ENCODE measurements around the gene PAGE4.

Gene PAGE4

DNA sequence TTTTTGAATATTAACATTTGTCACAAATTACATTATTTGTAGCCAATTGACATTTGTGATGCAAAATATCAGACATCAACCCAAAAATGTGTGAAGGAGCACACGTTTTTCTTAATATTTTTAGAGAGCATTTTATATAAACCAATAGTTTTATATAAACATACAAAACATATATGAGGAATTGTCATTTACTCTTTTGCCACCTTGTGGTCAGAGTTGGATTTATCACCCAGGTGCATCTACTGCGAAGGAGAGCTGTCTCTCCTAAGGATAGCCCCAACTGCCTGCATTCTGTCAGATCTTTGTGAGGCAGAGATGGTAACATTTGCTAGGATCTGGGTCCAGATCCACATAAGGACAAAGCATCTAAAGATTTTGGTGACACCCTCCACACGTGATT lies 47.6 kb downstream of the PAGE4 start:
- TF ChIP-seq, protein P1, sequence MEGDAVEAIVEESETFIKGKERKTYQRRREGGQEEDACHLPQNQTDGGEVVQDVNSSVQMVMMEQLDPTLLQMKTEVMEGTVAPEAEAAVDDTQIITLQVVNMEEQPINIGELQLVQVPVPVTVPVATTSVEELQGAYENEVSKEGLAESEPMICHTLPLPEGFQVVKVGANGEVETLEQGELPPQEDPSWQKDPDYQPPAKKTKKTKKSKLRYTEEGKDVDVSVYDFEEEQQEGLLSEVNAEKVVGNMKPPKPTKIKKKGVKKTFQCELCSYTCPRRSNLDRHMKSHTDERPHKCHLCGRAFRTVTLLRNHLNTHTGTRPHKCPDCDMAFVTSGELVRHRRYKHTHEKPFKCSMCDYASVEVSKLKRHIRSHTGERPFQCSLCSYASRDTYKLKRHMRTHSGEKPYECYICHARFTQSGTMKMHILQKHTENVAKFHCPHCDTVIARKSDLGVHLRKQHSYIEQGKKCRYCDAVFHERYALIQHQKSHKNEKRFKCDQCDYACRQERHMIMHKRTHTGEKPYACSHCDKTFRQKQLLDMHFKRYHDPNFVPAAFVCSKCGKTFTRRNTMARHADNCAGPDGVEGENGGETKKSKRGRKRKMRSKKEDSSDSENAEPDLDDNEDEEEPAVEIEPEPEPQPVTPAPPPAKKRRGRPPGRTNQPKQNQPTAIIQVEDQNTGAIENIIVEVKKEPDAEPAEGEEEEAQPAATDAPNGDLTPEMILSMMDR (IDR thresholded peaks at IDR 0.05), result peak; percentile 48

- TF ChIP-seq, protein P1 (IDR thresholded peaks at IDR 0.05), result no peak
These were observed 48.4 kb downstream of the PAGE4 start for GRCh38 chrX:49877397-49878101.

DNA sequence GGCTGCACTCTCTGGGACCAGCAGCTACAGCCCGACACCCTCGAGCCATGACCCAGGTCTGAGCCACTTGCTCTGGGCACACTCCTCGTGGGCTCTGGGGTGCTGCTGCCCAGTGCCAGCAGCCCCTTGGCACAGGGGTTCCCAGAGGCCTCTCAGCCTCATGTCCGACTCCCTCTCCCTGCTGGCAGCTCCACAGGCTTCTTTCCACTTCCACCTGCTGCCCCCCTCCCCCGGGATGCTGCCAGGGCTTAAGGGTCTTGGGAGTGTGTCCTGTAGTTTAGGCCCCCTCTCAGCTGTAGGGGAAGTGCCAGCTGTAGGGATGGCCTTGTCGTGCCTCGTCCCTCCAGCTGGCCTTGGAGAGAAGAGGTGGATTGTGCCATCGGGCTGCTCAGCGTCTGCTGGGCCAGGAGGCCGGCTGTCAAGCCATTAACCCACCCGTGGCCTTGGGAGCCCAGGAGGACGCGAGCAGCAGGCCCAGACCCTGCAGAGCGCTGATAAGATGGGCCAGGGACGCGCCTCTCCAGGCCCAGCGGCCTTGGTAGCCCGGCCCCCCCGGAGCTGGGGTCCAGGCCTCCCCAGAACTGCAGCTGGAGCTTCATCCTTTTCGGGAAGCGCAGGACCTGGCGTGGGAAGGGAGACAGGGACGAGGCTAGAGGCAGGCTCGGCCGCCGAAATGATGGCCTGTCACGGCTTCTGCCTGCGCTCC lies 49.2 kb downstream of the PAGE4 start:
- TF ChIP-seq, protein P1 (IDR thresholded peaks at IDR 0.05), result no peak

- TF ChIP-seq, protein P1 (IDR thresholded peaks at IDR 0.05), result peak; percentile 29; the same call in 1 of the 2 replicates
These were observed 49.9 kb downstream of the PAGE4 start, which contains the start of gene USP27X for GRCh38 chrX:49878834-49879655. Gene USP27X (plus strand): TSS chrX:49879484. CDS start chrX:49880308, 824 bp downstream.

- TF ChIP-seq, protein P1 (IDR thresholded peaks at IDR 0.05), result no peak
These were observed 50.7 kb downstream of the PAGE4 start for GRCh38 chrX:49879656-49880277.

GRCh38 chrX:49880668-49881067 lies 51.6 kb downstream of the PAGE4 start:
- TF ChIP-seq, protein P1 (IDR thresholded peaks at IDR 0.05), result no peak
